Thyroid gland (tissue), 4 donors: ENCODE measurements around the gene PDE11A.

Experiments used
- POLR2A ChIP-seq, 2 donors: fragments of 450-650 bp; IDR thresholded peaks; one replicate each; pipeline ENCODE4 v1.6.1; 2017; ENCODE audit warnings: antibody characterized with exemption in 2 of 2, mild to moderate bottlenecking in 2 of 2, moderate library complexity in 1 of 2
- TF ChIP-seq, protein P1 (sequence below), 6 experiments: fragments of 200-600 bp in 3 of 6; fragments of 450-650 bp in 3 of 6; sonication (generic) in 3 of 6; IDR thresholded peaks; one replicate each; pipeline ENCODE4 v1.5.1; 2016 to 2019; ENCODE audit warnings: antibody characterized with exemption in 6 of 6, mild to moderate bottlenecking in 2 of 6, inconsistent platforms in 1 of 6, moderate library complexity in 1 of 6

DNA sequence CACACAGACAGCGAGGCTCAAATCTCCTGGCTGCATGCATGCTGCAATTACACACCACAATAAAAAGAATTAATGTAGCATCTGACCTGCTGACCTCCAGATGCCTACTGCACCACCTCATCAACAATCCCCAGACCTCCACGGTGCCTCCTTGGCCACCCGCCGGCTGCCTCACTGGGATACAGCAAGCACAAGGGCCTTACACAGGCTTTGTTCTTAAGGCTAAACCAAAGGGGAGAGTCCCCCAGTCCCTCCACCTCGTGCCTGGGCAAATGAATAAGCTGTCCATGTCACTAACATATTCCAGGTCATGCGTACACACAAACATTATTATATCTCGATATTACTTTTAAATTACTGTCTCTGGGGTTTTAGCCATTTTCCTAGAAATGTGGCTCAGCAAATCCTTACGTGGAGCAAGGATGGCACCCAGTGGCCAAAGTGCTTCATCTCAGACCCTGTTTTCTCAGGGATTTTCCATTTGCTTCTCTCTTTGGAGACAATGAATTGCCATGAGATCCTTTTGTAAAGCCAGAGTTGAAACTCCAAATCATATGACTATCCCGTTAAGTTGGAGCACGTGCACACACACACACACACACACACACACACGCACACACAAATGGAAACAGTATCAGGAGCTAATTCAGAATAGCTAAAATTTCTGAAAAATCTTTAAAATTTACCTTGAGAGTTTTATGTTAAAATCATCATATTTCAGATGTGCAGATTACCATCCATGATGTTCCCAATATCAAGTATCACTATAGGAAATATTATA is 313.8 kb downstream of the PDE11A start:
- TF ChIP-seq, protein P1, sequence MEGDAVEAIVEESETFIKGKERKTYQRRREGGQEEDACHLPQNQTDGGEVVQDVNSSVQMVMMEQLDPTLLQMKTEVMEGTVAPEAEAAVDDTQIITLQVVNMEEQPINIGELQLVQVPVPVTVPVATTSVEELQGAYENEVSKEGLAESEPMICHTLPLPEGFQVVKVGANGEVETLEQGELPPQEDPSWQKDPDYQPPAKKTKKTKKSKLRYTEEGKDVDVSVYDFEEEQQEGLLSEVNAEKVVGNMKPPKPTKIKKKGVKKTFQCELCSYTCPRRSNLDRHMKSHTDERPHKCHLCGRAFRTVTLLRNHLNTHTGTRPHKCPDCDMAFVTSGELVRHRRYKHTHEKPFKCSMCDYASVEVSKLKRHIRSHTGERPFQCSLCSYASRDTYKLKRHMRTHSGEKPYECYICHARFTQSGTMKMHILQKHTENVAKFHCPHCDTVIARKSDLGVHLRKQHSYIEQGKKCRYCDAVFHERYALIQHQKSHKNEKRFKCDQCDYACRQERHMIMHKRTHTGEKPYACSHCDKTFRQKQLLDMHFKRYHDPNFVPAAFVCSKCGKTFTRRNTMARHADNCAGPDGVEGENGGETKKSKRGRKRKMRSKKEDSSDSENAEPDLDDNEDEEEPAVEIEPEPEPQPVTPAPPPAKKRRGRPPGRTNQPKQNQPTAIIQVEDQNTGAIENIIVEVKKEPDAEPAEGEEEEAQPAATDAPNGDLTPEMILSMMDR (IDR thresholded peaks at IDR 0.05), result peak in 3 of 6 experiments; percentile 12 to 36 (median 20)
- TF ChIP-seq POLR2A (IDR thresholded peaks at IDR 0.05), result no peak
